HG02798 (cell line): ENCODE data around the gene JAK2.

Source experiments
- ATAC-seq: cut with Tn5 transposase; IDR thresholded peaks from one replicate; pipeline ENCODE4 v1.9.1; 2021; ENCODE audit warnings: mild to moderate bottlenecking; ENCODE audit not compliant: unreplicated experiment, poor library complexity

JAK2 gene

DNA sequence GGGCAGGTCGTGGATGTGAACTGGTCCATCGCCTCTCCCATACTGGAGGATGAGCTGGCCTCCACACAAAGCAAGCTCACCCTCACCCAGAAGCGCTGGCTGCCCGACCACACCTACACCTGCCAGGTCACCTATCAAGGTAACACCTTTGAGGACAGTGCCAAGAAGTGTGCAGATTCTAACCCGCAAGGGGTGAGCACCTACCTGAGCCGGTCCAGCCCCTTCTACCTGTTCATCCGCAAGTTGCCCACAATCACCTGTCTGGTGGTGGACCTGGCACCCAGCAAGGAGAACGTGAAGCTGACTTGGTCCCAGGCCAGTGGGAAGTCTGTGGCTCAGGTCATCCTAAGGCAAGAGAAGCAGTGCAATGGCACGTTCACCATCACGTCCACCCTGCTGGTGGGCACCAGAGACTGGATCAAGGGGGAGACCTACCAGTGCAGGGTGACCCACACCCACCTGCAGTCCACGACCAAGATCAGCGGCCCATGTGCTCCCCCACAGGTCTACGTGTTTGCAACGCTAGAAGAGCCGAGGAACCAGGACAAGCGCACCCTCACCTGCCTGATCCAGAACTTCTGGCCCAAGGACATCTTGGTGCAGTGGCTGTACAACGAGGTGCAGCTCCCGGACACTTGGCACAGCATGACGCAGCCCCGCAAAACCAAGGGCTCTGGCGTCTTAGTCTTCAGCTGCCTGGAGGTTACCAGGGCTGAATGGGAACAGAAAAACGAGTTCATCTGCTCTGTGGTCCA lies 129.1 kb downstream of the JAK2 start:
- no peak for ATAC-seq

DNA sequence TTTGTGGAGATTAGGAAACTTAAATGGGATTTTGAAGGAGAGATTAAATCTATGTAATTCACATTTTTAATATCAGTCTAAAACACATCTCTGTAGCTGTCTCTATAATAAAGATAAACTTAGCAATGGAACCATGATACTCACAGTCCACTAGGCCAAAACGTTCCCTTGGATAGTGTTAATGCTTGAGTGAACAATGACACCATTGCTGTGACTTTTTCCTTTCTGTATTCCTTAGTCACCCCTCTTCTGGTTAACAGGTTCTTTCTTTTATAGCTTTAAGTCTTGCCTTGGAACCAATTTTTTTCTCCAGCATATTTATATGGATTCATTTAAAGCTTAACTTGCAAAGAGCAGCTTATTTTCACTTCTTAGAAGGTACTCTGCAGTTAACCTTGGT lies 137.0 kb downstream of the JAK2 start:
- ATAC-seq = no peak

DNA sequence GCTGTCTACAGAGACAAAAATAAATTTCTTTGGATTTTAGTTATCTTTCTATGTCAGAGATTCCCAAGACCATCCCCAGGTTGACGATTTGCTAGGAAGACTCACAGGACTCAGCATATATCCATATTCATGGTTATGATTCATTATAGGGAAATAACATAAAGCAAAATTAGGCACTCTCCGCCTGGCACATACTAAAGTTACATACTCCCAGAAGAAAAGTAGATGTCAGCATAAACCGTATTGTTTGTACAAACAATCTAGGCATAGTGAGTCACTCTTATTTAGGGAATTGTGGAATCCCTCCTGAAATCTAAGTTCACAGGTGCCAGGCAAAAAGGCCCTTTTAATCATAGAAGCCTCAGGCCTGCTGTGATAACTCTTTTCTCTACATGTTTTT lies 137.4 kb downstream of the JAK2 start:
- ATAC-seq = no peak

DNA sequence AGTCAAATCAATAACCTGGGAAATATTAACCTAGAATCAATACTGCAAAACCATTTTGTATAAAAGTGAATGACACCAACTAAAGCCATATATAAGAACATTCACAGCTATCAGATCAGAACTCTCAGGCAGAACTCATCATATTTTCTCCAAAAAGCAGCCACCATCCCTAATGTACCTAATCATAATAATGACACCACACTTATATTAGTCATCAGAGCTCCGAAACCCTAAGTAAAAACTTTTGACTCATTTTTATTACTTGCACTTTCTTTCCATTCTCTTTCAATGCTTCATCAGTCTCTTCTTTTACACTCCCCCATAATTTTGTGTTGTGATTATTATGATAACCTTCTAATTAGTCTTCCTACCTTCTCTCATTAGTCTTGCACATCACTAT lies 155.1 kb downstream of the JAK2 start:
- ATAC-seq = no peak

DNA sequence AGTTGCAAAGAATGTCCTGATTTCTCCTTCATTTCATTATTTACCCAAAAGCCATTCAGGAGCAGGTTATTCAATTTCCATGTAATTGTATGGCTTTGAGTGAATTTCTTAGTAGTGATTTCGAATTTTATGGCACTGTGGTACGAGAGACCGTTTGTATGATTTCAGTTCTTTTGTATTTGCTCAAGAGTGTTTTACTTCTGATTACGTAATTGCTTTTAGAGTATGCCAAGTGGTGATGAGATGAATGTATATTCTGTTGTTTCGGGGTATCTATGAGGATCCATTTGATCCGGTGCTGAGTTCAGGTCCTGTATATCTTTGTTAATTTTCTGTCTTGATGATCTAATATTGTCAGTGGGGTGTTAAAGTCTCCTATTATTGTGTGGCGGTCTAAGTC lies 159.1 kb downstream of the JAK2 start:
- ATAC-seq = no peak

DNA sequence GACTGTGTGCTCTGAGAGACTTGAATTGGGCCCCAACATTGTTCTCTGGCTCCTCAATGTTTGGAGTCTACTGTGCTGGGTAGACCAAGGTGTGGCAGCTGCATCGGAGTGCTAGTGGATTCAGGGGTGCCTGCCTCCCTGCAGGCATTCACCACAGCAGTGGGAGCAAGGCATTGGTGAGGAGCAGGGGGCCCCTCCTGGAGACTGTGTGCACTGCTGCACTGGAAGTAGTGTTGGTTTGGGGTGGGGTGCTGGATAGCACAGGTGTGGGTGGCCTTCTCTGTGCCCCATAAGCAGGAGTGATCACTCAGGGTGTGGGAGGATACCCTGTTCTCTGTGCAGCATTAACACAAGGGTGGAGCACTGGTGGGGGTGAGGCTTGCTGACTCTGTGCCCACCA lies 161.2 kb downstream of the JAK2 start:
- no peak for ATAC-seq
